GM10266 (cell line): ENCODE measurements around the gene ETFA.

Experiments
- DNase-seq: peaks from one replicate; pipeline ENCODE4 v3.0.0; 2012; ENCODE audit errors: extremely low spot score
- TF ChIP-seq, protein P1 (sequence below): IDR thresholded peaks from 2 replicates; pipeline ENCODE4 v1.5.1; 2012; ENCODE audit warnings: mild to moderate bottlenecking, low read depth; ENCODE audit not compliant: control insufficient read depth, insufficient read depth; ENCODE audit errors: missing control alignments

ETFA gene

GRCh38 chr15:76311100-76311953 lies at the start of gene ETFA:
Gene ETFA (minus strand): TSS chr15:76311469. CDS start chr15:76311388, 81 bp downstream.
- DNase-seq: peak; percentile 96
- TF ChIP-seq, protein P1, sequence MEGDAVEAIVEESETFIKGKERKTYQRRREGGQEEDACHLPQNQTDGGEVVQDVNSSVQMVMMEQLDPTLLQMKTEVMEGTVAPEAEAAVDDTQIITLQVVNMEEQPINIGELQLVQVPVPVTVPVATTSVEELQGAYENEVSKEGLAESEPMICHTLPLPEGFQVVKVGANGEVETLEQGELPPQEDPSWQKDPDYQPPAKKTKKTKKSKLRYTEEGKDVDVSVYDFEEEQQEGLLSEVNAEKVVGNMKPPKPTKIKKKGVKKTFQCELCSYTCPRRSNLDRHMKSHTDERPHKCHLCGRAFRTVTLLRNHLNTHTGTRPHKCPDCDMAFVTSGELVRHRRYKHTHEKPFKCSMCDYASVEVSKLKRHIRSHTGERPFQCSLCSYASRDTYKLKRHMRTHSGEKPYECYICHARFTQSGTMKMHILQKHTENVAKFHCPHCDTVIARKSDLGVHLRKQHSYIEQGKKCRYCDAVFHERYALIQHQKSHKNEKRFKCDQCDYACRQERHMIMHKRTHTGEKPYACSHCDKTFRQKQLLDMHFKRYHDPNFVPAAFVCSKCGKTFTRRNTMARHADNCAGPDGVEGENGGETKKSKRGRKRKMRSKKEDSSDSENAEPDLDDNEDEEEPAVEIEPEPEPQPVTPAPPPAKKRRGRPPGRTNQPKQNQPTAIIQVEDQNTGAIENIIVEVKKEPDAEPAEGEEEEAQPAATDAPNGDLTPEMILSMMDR: no peak

DNA sequence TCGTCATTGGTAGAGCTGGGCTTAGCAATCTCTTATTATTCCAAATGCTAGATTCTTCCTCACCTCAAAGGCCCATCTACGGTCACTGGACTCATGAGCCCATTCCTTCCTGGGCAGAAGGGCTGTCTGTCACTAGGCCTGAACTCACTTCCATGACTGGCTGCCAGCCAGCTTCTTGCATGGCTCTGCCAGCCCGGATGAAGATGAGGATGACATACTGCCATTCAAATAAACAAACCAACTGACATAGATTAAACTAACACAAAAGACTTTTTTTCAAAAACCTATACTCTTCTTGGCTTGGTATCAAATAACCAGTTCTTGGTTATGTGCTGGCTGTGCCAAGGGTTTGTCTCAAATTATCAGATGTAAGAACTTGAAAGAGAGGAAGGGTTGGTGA lies 49.1 kb upstream of the ETFA start:
- DNase-seq: no peak
- TF ChIP-seq, protein P1: no peak

- TF ChIP-seq, protein P1: no peak
- no peak for DNase-seq
Measured at GRCh38 chr15:76359152-76359551, 47.9 kb upstream of the ETFA start.

GRCh38 chr15:76358453-76358852 lies 47.2 kb upstream of the ETFA start:
- TF ChIP-seq, protein P1: no peak
- no peak for DNase-seq

DNA sequence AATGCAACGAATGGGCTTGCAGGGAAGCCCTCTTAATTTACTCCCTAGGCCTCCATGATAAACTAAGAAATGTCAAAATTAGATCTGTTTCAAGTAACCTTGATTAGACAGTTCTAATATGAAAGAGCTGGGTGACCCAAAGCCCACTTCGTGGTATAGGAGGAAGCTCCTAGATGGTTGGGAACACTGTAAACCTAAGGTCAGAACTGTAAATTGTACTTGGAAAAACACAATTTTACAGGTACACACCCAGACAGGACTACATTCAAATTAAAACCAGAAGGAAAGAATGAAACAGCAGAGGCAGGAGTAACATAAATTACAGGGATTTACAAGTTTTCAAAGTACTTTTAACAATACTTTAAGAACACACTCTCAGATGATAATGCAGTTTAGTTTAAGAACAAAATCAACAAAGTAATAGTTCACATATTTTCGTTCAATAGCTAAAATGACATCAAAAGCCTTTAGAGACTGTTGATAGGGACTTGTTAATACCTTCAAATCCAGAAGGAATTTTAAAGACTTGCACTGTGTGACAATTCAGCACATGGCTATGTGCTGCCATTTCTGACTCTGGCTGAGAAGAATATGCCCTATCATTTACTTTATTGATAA lies 43.7 kb upstream of the ETFA start:
- no peak for DNase-seq
- TF ChIP-seq, protein P1: no peak

- TF ChIP-seq, protein P1: no peak
- DNase-seq: no peak
Measured at GRCh38 chr15:76353903-76354302, 42.6 kb upstream of the ETFA start.
